Measurements from ENCODE around the gene ACADL.

ACADL gene

GRCh38 chr2:210227290-210228088, 2.2 kb upstream of the ACADL start:
- no peaks in the 10 kb centered on the region for H3K36me3 ChIP-seq (ENCODE audit: control insufficient read depth, insufficient read depth, low read length)
- no peaks in the 10 kb centered on the region for H3K27me3 ChIP-seq (replicated peaks; ENCODE audit: control insufficient read depth, insufficient read depth, low read length)
- no peak for DNase-seq (ENCODE audit: extremely low read depth, insufficient read length)
- no peak overlapping the region for H3K4me3 ChIP-seq (replicated peaks; ENCODE audit: low read depth, low read length)
- no peak for TF ChIP-seq CTCF (IDR thresholded peaks at IDR 0.05; ENCODE audit: insufficient read depth, low read length, poor library complexity, severe bottlenecking)

- H3K27me3 ChIP-seq (replicated peaks; ENCODE audit: control insufficient read depth, insufficient read depth, low read length), result no peaks in the 10 kb centered on the region
- no peak for TF ChIP-seq CTCF (IDR thresholded peaks at IDR 0.05; ENCODE audit: insufficient read depth, low read length, poor library complexity, severe bottlenecking)
- H3K4me3 ChIP-seq (replicated peaks; ENCODE audit: low read depth, low read length), result no peak overlapping the region
- H3K36me3 ChIP-seq (ENCODE audit: control insufficient read depth, insufficient read depth, low read length), result no peaks in the 10 kb centered on the region
- DNase-seq (ENCODE audit: extremely low read depth, insufficient read length), result no peak
Observed at GRCh38 chr2:210226223-210226622, 976 bp upstream of the ACADL start.

DNA sequence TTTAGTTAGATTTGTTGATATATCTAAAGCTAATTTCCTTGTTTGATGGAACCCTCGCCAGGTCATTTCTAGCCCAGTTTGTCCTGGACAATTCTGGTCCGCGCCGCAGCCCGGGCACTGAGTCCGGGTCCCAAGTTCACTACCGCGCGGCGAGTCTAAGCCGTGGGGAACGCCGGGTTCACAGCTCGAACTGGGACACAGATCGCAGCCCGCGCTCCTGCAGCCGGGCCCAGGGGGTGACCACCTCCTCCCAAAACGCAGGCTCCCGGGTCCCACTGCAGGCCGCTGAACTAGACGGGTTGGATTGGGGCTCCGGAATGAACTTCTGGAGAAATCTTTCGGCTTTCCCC, 681 bp downstream of the ACADL start:
- Histone ChIP-seq H3K4me3 (replicated peaks; ENCODE audit: low read depth, low read length) (no peak overlapping the region), H3K27me3 (replicated peaks; ENCODE audit: control insufficient read depth, insufficient read depth, low read length) (no peaks in the 10 kb centered on the region), H3K36me3 (ENCODE audit: control insufficient read depth, insufficient read depth, low read length) (no peaks in the 10 kb centered on the region)
- peak; percentile 0 for DNase-seq (ENCODE audit: extremely low read depth, insufficient read length)
- no peak for TF ChIP-seq CTCF (IDR thresholded peaks at IDR 0.05; ENCODE audit: insufficient read depth, low read length, poor library complexity, severe bottlenecking)

DNA sequence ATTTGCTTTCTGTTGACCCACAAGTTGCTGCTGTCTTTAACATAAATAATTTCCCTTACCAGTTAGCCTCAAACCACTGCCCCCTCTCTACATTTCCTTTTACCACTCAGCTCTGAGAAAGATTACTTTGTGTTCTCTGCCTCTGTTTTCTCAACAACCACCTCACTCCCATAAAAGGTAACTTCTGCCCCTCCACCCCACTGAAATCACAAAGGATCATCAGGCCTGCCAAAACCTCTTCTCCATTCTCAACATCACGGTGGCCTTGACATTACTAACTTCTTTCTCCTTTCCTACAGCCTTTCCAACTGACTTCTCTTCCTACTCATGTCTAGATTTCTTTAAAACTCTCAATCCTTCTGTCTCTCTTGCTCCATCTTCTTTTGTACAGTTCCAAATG, 10.1 kb downstream of the ACADL start:
- no peak for DNase-seq (ENCODE audit: extremely low read depth, insufficient read length)
- no peak overlapping the region for H3K4me3 ChIP-seq (replicated peaks; ENCODE audit: low read depth, low read length)
- no peaks in the 10 kb centered on the region for H3K36me3 ChIP-seq (ENCODE audit: control insufficient read depth, insufficient read depth, low read length)
- no peak for TF ChIP-seq CTCF (IDR thresholded peaks at IDR 0.05; ENCODE audit: insufficient read depth, low read length, poor library complexity, severe bottlenecking)
- H3K27me3 ChIP-seq (replicated peaks; ENCODE audit: control insufficient read depth, insufficient read depth, low read length), result no peaks in the 10 kb centered on the region

GRCh38 chr2:210210185-210210584, 15.1 kb downstream of the ACADL start:
- no peak for DNase-seq (ENCODE audit: extremely low read depth, insufficient read length)
- Histone ChIP-seq H3K27me3 (replicated peaks; ENCODE audit: control insufficient read depth, insufficient read depth, low read length) (no peaks in the 10 kb centered on the region), H3K4me3 (replicated peaks; ENCODE audit: low read depth, low read length) (no peak overlapping the region), H3K36me3 (ENCODE audit: control insufficient read depth, insufficient read depth, low read length) (no peaks in the 10 kb centered on the region)
- no peak for TF ChIP-seq CTCF (IDR thresholded peaks at IDR 0.05; ENCODE audit: insufficient read depth, low read length, poor library complexity, severe bottlenecking)

DNA sequence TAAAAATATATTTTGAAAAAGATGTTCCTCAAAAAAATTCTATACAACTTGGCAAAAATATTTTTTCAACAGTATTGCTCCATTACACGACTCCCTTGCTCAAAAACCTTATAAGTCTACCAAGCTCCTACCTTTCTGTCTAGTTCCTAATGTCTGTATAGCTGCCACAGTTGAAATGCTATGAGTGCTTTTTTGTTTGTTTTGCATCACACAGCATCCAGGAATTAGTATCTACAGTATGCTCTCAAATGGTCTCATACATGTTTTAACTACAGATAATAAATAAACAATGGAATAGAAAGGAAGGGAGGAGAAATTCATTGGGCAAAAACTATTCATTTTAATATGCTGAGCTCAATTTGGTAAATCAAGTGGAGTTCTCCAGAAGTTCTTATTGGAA, 17.3 kb downstream of the ACADL start:
- TF ChIP-seq CTCF (IDR thresholded peaks at IDR 0.05; ENCODE audit: insufficient read depth, low read length, poor library complexity, severe bottlenecking), result no peak
- no peak overlapping the region for H3K4me3 ChIP-seq (replicated peaks; ENCODE audit: low read depth, low read length)
- no peaks in the 10 kb centered on the region for H3K27me3 ChIP-seq (replicated peaks; ENCODE audit: control insufficient read depth, insufficient read depth, low read length)
- no peaks in the 10 kb centered on the region for H3K36me3 ChIP-seq (ENCODE audit: control insufficient read depth, insufficient read depth, low read length)
- DNase-seq (ENCODE audit: extremely low read depth, insufficient read length), result no peak
